Stomach (tissue), 9 donors: ENCODE measurements around the gene VIPR2. TPM values are rescaled to one million over a fixed set of nuclear protein-coding genes. Genes with fewer than 3 reads are reported as not detected.

Experiments used
- DNase-seq, 2 donors: peaks; one replicate each; pipeline versions ENCODE4 v3.0.0 to v3.0.0-alpha.2; 2013 to 2019
- H3K27ac ChIP-seq, 5 donors: fragments of 200-600 bp in 4 of 5; sonication (generic) in 4 of 5; one replicate each; pipeline ENCODE4 v1.5.1; 2013 to 2019; ENCODE audit warnings: mild to moderate bottlenecking in 1 of 5, moderate library complexity in 1 of 5
- H3K27me3 ChIP-seq, 3 donors: fragments of 200-600 bp; sonication (generic); one replicate each; pipeline ENCODE4 v1.5.1; 2017 to 2019; ENCODE audit warnings: mixed run types in 1 of 3
- H3K36me3 ChIP-seq, 4 donors: fragments of 200-600 bp; sonication (generic); 1 replicate in 3 of 4; 2 replicates in 1 of 4; pipeline ENCODE4 v1.5.1; 2016 to 2019
- H3K4me1 ChIP-seq, 4 donors: fragments of 200-600 bp; sonication (generic); one replicate each; pipeline ENCODE4 v1.5.1; 2016 to 2019
- H3K4me3 ChIP-seq, 4 donors: fragments of 200-600 bp; sonication (generic) in 3 of 4; one replicate each; pipeline ENCODE4 v1.5.1; 2016 to 2019; ENCODE audit warnings: mild to moderate bottlenecking in 1 of 4
- H3K9me3 ChIP-seq, 4 donors: fragments of 200-600 bp; sonication (generic); one replicate each; pipeline ENCODE4 v1.5.1; 2016 to 2019
- EP300 ChIP-seq: sonication (generic); formaldehyde crosslinking; IDR thresholded peaks from one replicate; pipeline ENCODE4 v1.6.1; 2017; ENCODE audit warnings: antibody characterized with exemption
- POLR2A ChIP-seq, 4 donors: fragments of 450-650 bp; IDR thresholded peaks; one replicate each; pipeline ENCODE4 v1.6.1; 2016; ENCODE audit warnings: antibody characterized with exemption in 4 of 4, control low read depth in 2 of 4, mild to moderate bottlenecking in 1 of 4, moderate library complexity in 1 of 4
- POLR2AphosphoS5 ChIP-seq, 3 donors: sonication (generic); formaldehyde crosslinking; IDR thresholded peaks; one replicate each; pipeline ENCODE4 v1.6.1; 2016; ENCODE audit warnings: antibody characterized with exemption in 3 of 3
- WGBS, 5 donors: extraction: QIAGEN DNeasy Blood & Tissue Kit in 3 of 5; methylation state at CpG; one replicate each; pipeline versions ENCODE4 v1.1.5 to v1.1.7; 2013 to 2018; 5-methylcytosine and 5-hydroxymethylcytosine counted together
- intact Hi-C: fragments of 100-400 bp; cut with DNase I; formaldehyde crosslinking; loops from one replicate; pipeline ENCODE4 v1.15.1; 2023; ENCODE audit warnings: low total_unique reads
- polyA plus RNA-seq, 3 donors: library from polyadenylated mRNA; stranded (reverse); fragments of 200-250 nt; gene quantifications; one replicate each; pipeline ENCODE4 v1.2.3, GENCODE V29; 2013
- total RNA-seq, 5 donors: library from RNA; depleted of rRNA; stranded (reverse); fragments of >200 nt; gene quantifications; one replicate each; pipeline versions ENCODE4 v1.1.0 to v1.2.3, GENCODE V29; 2014 to 2016
- TF ChIP-seq, protein P1 (sequence below), 7 experiments: fragments of 450-650 bp in 4 of 7; fragments of 200-600 bp in 3 of 7; sonication (generic) in 3 of 7; IDR thresholded peaks; one replicate each; pipeline ENCODE4 v1.5.1; 2016 to 2019; ENCODE audit warnings: antibody characterized with exemption in 7 of 7, control low read depth in 2 of 7, mild to moderate bottlenecking in 1 of 7
- donor health status: healthy with polysubstance abuse.
- donor health status: Bipolar disorder and iron deficiency.
- donor health status: healthy.

The VIPR2 gene
- total and polyA plus RNA-seq, 8 donors, result 1.2 to 25.4 (median 4.6) TPM

DNA sequence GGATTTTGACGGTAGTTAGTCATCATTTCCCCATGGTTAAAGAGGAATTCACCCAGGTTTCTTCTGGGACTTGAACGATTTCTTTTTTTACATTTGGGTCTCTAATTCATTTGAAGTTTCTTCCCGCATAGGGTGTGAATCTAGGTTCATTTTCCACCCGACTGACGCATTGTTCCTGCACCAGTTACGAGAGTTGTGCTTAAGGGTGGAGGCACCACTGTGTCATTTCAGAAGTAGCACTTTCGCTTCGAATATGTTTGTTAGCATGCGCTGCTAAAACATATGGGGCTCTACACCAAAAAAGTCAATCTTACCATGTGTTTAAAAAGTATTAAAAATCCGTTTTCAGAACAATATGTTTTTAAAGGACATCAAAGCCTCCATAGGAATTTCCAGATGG lies 140.3 kb downstream of the VIPR2 start:
- no peak overlapping the region for H3K27ac ChIP-seq
- TF ChIP-seq, protein P1, sequence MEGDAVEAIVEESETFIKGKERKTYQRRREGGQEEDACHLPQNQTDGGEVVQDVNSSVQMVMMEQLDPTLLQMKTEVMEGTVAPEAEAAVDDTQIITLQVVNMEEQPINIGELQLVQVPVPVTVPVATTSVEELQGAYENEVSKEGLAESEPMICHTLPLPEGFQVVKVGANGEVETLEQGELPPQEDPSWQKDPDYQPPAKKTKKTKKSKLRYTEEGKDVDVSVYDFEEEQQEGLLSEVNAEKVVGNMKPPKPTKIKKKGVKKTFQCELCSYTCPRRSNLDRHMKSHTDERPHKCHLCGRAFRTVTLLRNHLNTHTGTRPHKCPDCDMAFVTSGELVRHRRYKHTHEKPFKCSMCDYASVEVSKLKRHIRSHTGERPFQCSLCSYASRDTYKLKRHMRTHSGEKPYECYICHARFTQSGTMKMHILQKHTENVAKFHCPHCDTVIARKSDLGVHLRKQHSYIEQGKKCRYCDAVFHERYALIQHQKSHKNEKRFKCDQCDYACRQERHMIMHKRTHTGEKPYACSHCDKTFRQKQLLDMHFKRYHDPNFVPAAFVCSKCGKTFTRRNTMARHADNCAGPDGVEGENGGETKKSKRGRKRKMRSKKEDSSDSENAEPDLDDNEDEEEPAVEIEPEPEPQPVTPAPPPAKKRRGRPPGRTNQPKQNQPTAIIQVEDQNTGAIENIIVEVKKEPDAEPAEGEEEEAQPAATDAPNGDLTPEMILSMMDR (IDR thresholded peaks at IDR 0.05), result no peak
- TF ChIP-seq EP300 (no peak), POLR2AphosphoS5 (IDR thresholded peaks at IDR 0.05) (no peak), POLR2A (IDR thresholded peaks at IDR 0.05) (no peak)
- H3K4me1 ChIP-seq, result no peaks in the 10 kb centered on the region
- DNase-seq, result no peak
- H3K9me3 ChIP-seq, result no peaks in the 10 kb centered on the region
- intact Hi-C loops, result no loop called here
- no peaks in the 10 kb centered on the region for H3K27me3 ChIP-seq
- no peaks in the 10 kb centered on the region for H3K36me3 ChIP-seq
- H3K4me3 ChIP-seq, result no peak overlapping the region
- 81 to 90% (median 83%) methylated on average over 10 of the region's 10 CpGs for WGBS, 5 donors

DNA sequence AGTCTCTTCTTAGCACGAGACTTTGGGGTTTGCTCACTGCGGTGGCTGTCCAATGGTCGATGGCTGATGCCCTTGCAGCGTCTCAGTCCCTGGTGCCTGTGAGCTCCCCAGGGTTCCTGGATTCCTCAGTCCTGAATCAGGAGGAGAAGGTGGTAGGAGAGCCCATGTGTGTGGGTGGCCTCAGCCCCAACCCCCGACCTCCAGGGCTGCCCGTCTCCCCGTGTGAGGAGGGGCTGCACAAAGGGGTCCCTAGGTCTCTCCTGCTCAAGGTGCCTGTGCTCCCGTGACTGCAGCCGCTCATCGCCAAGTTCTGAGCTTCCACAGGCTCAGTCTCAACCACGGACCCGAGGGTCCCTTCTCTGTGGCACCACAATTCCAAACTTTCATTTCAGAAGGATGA lies 142.9 kb downstream of the VIPR2 start:
- WGBS, 5 donors, result 85 to 95% (median 92%) methylated on average over 12 of the region's 12 CpGs
- intact Hi-C loops, result no loop called here
- H3K27ac ChIP-seq, result no peak overlapping the region
- H3K4me1 ChIP-seq, result peaks cover 0 to 9% (median 3%) of the 10 kb centered on the region in 4 donors
- no peak for TF ChIP-seq EP300
- TF ChIP-seq POLR2AphosphoS5 (IDR thresholded peaks at IDR 0.05), result no peak
- TF ChIP-seq, protein P1 (IDR thresholded peaks at IDR 0.05), result no peak
- TF ChIP-seq POLR2A (IDR thresholded peaks at IDR 0.05), result no peak
- no peak for DNase-seq
- H3K4me3 ChIP-seq, result no peak overlapping the region
- H3K36me3 ChIP-seq, result no peaks in the 10 kb centered on the region
- no peaks in the 10 kb centered on the region for H3K9me3 ChIP-seq
- H3K27me3 ChIP-seq, result peaks cover 0 to 15% (median 7%) of the 10 kb centered on the region in 3 donors

DNA sequence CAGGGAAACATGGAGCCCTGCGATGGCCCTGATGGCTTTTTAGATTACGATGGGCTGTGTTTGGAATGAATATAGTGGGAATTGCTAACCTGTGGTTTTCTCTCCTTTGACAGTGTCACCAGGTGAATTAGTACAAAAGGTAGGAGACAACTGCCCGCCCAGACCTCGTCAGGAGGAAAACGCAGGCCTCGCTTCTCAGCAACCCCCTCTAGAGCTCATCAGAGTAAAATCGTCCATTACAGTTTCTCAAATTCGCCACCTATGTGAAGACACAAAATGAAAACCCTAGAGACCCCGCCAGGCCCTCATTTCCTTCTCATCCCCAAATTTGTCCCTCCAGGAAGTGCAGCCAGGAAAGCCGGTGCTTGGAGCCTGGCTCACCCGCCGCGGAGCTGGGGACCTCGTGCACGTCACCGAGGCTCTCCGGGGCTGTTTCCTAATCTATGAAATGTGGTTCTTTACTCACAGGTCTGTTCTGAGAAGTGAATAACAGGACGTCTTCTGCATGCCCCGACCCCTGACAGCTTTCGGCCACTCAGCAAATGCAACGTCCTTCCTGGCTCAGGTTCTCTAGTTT lies 143.7 kb downstream of the VIPR2 start:
- Histone ChIP-seq H3K36me3 (no peaks in the 10 kb centered on the region), H3K9me3 (no peaks in the 10 kb centered on the region), H3K27me3 (peaks cover 0 to 24% (median 10%) of the 10 kb centered on the region in 3 donors), H3K27ac (no peak overlapping the region), H3K4me3 (no peak overlapping the region), H3K4me1 (peaks cover 0 to 11% (median 4%) of the 10 kb centered on the region in 4 donors)
- intact Hi-C loops, result no loop called here
- TF ChIP-seq EP300 (no peak), POLR2A (IDR thresholded peaks at IDR 0.05) (no peak), POLR2AphosphoS5 (IDR thresholded peaks at IDR 0.05) (no peak)
- TF ChIP-seq, protein P1 (IDR thresholded peaks at IDR 0.05), result no peak
- WGBS, 5 donors, result 78 to 85% (median 80%) methylated on average over 21 of the region's 21 CpGs
- no peak for DNase-seq

DNA sequence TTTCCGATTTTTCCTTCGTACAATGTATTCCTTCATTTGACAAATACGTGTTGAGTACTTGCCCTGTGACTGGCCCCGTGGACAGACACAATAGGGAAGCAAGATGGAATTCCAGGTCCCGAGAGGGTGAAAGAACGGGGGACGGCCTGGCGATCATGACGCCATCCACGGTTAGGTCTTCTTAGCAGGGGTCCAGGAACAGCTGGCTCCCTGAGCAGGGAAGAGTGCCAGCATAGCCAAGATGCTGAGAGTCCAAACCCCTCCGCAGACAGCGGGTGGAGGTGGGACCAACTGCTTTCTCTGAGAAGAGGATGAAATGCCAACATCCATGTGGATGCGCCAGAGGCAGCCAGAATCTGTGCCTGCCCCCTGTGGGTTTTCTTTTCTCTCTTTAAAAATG lies 144.6 kb downstream of the VIPR2 start:
- intact Hi-C loops, result no loop called here
- Histone ChIP-seq H3K27ac (no peak overlapping the region), H3K9me3 (peaks cover 0 to 6% (median under 1%) of the 10 kb centered on the region in 4 donors), H3K4me1 (peaks cover 0 to 11% (median 4%) of the 10 kb centered on the region in 4 donors), H3K27me3 (peaks cover 0 to 31% (median 10%) of the 10 kb centered on the region in 3 donors), H3K4me3 (no peak overlapping the region), H3K36me3 (no peaks in the 10 kb centered on the region)
- TF ChIP-seq EP300, result no peak
- no peak for TF ChIP-seq POLR2A (IDR thresholded peaks at IDR 0.05)
- TF ChIP-seq POLR2AphosphoS5 (IDR thresholded peaks at IDR 0.05), result no peak
- TF ChIP-seq, protein P1 (IDR thresholded peaks at IDR 0.05), result no peak
- no peak for DNase-seq
- 79 to 91% (median 91%) methylated on average over 13 of the region's 13 CpGs for WGBS, 5 donors
